H1 (cell line): ENCODE data around the gene CEBPB. TPM values are rescaled to one million over a fixed set of nuclear protein-coding genes. Genes with fewer than 3 reads are reported as not detected.

Experiments used
- ATF2 ChIP-seq: IDR thresholded peaks from 2 replicates; pipeline ENCODE4 v1.6.1; 2012; ENCODE audit warnings: low read length, inconsistent platforms
- CHD7 ChIP-seq: fragments of 300-600 bp; sonication (generic); IDR thresholded peaks from 2 replicates; pipeline ENCODE4 v1.7.1; 2012; ENCODE audit warnings: low read length, moderate library complexity, mild to moderate bottlenecking, inconsistent platforms; ENCODE audit not compliant: insufficient replicate concordance
- EGR1 ChIP-seq: IDR thresholded peaks from 2 replicates; pipeline ENCODE4 v1.6.1; 2011; ENCODE audit warnings: low read depth, low read length, borderline replicate concordance
- POLR2A ChIP-seq, 2 experiments: IDR thresholded peaks; 1 replicate in 1 of 2; 2 replicates in 1 of 2; pipeline ENCODE4 v1.6.1; 2011; ENCODE audit warnings: low read depth in 2 of 2, low read length in 2 of 2, mild to moderate bottlenecking in 2 of 2; ENCODE audit errors: control extremely low read depth in 1 of 2
- RXRA ChIP-seq: IDR thresholded peaks from 2 replicates; pipeline ENCODE4 v1.6.1; 2011; ENCODE audit warnings: low read depth, mild to moderate bottlenecking, low read length, moderate library complexity; ENCODE audit not compliant: insufficient read depth
- SUZ12 ChIP-seq: fragments of 200-600 bp; sonication (generic); IDR thresholded peaks from 2 replicates; pipeline ENCODE4 v1.6.1; 2012; ENCODE audit warnings: mild to moderate bottlenecking, inconsistent platforms, low read length, moderate library complexity, mixed read lengths
- polyA plus RNA-seq, 7 experiments: library from polyadenylated mRNA; depleted of rRNA in 3 of 7; stranded (reverse) in 5 of 7; unstranded in 2 of 7; fragments of >200 nt in 5 of 7; fragments of 200-250 nt in 2 of 7; gene quantifications; 1 replicate in 5 of 7; 2 replicates in 1 of 7; 4 replicates in 1 of 7; pipeline versions ENCODE4 v1.2.1 to v1.2.3, GENCODE V29; 2011 to 2013; ENCODE audit warnings: missing spikeins in 2 of 7, mixed read lengths in 2 of 7
- total RNA-seq: library from RNA; stranded (reverse); fragmentation: NEBNext Ultra II Directional; extraction: Animal tissue kit (Norgen Biotek cat#: 25700); gene quantifications from 2 replicates; pipeline ENCODE4 v1.2.1, GENCODE V29; 2021

The CEBPB gene
- total and polyA plus RNA-seq, 2 of the 8 experiments (the other 6 are each of a cell fraction or from before 2014, with no cell fraction given), result 7.1 to 24.1 TPM

DNA sequence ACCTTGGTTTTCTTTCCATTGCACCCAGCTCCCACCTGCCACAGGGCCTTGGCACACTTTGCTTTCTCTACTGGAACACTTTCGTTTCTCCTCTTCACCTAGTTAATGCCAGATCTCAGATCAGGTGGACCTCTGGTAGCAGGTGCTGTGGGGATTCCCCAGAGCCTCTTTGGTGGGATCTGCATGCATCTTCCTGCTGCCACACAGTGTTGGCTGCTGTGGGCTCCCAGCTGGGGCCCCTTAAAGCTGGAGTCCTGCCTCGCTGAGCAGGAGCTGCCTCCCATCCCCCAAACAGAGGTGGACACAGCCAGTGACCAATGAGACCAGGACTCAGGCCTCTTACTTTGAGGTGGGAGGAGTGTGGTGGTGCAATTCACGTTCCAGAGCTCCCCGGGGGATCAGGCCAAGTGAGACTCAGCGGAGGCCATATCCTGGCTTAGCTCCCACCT lies 28.4 kb downstream of the CEBPB start (continued):
- TF ChIP-seq CHD7 (no peak), RXRA (no peak), POLR2A (IDR thresholded peaks at IDR 0.05; ENCODE audit: control extremely low read depth in 1 of 2, low read depth in 2 of 2, low read length in 2 of 2) (no peak), EGR1 (no peak), SUZ12 (no peak), ATF2 (no peak)
